Measurements from ENCODE around the gene EVA1C. TPM values are rescaled to one million over a fixed set of nuclear protein-coding genes. Genes with fewer than 3 reads are reported as not detected.

EVA1C gene
- total RNA-seq, 6 donors from 2014 or later, result 40.2 to 75.6 (median 55.7) TPM

GRCh38 chr21:32418146-32418545, 5.6 kb downstream of the EVA1C start:
- no peak overlapping the region for H3K27ac ChIP-seq
- H3K4me1 ChIP-seq, result peaks cover 12 to 34% (median 23%) of the 10 kb centered on the region in 4 donors
- no peaks in the 10 kb centered on the region for H3K27me3 ChIP-seq
- no peak overlapping the region for H3K4me3 ChIP-seq
- H3K36me3 ChIP-seq, result peaks cover 0 to 25% (median 0%) of the 10 kb centered on the region in 4 donors
- H3K9me3 ChIP-seq, result no peaks in the 10 kb centered on the region
- WGBS, 2 donors, result 78 to 84% methylated on average over 4 of the region's 4 CpGs
- TF ChIP-seq POLR2A (IDR thresholded peaks at IDR 0.05) (no peak), EP300 (IDR thresholded peaks at IDR 0.05) (no peak), POLR2AphosphoS5 (IDR thresholded peaks at IDR 0.05) (no peak), CTCF (IDR thresholded peaks at IDR 0.05) (no peak)
- ATAC-seq (ENCODE audit: low FRiP score in 2 of 2) (no peak), DNase-seq (no peak)

- Histone ChIP-seq H3K4me3 (no peak overlapping the region), H3K27ac (no peak overlapping the region), H3K9me3 (no peaks in the 10 kb centered on the region), H3K4me1 (peaks cover 0 to 7% (median 3%) of the 10 kb centered on the region in 4 donors), H3K36me3 (peaks cover 0 to 11% (median 0%) of the 10 kb centered on the region in 4 donors), H3K27me3 (no peaks in the 10 kb centered on the region)
- DNase-seq (no peak), ATAC-seq (ENCODE audit: low FRiP score in 2 of 2) (no peak)
- WGBS, 2 donors, result 89 to 98% methylated on average over 2 of the region's 2 CpGs
- no peak for TF ChIP-seq POLR2AphosphoS5 (IDR thresholded peaks at IDR 0.05)
- TF ChIP-seq POLR2A (IDR thresholded peaks at IDR 0.05), result no peak
- no peak for TF ChIP-seq CTCF (IDR thresholded peaks at IDR 0.05)
- TF ChIP-seq EP300 (IDR thresholded peaks at IDR 0.05), result no peak
These were observed 9.6 kb downstream of the EVA1C start for GRCh38 chr21:32422064-32422463.

- TF ChIP-seq CTCF (IDR thresholded peaks at IDR 0.05) (no peak), EP300 (IDR thresholded peaks at IDR 0.05) (no peak)
- no peak overlapping the region for H3K27ac ChIP-seq
- DNase-seq (no peak), ATAC-seq (ENCODE audit: low FRiP score in 2 of 2) (peak in 1 of 2 donors; percentile 45)
- H3K27me3 ChIP-seq, result no peaks in the 10 kb centered on the region
- no peaks in the 10 kb centered on the region for H3K9me3 ChIP-seq
- peaks cover 0 to under 1% (median 0%) of the 10 kb centered on the region in 4 donors for H3K36me3 ChIP-seq
- 84 to 87% methylated on average over 9 of the region's 9 CpGs for WGBS, 2 donors
- H3K4me3 ChIP-seq, result no peak overlapping the region
- peaks cover 0 to 14% (median 6%) of the 10 kb centered on the region in 4 donors for H3K4me1 ChIP-seq
These were observed 11.0 kb downstream of the EVA1C start for GRCh38 chr21:32423320-32424190.

- ATAC-seq (ENCODE audit: low FRiP score in 2 of 2) (no peak), DNase-seq (no peak)
- no peaks in the 10 kb centered on the region for H3K9me3 ChIP-seq
- no peak overlapping the region for H3K4me3 ChIP-seq
- TF ChIP-seq POLR2A (IDR thresholded peaks at IDR 0.05) (no peak), POLR2AphosphoS5 (IDR thresholded peaks at IDR 0.05) (no peak), EP300 (IDR thresholded peaks at IDR 0.05) (no peak), CTCF (IDR thresholded peaks at IDR 0.05) (no peak)
- WGBS, 2 donors, result 61 to 93% methylated on average over 2 of the region's 2 CpGs
- H3K36me3 ChIP-seq, result no peaks in the 10 kb centered on the region
- H3K4me1 ChIP-seq, result peaks cover 0 to 14% (median 6%) of the 10 kb centered on the region in 4 donors
- H3K27me3 ChIP-seq, result no peaks in the 10 kb centered on the region
- H3K27ac ChIP-seq, result no peak overlapping the region
These were observed 11.7 kb downstream of the EVA1C start for GRCh38 chr21:32424191-32424535.

GRCh38 chr21:32424674-32425073, 12.2 kb downstream of the EVA1C start:
- no peaks in the 10 kb centered on the region for H3K9me3 ChIP-seq
- WGBS, 2 donors, result 90 to 92% methylated on average over 5 of the region's 5 CpGs

More at GRCh38 chr21:32424674-32425073, 12.2 kb downstream of the EVA1C start:
- no peak overlapping the region for H3K4me3 ChIP-seq
- no peaks in the 10 kb centered on the region for H3K36me3 ChIP-seq
- H3K27ac ChIP-seq, result no peak overlapping the region
- DNase-seq (no peak), ATAC-seq (ENCODE audit: low FRiP score in 2 of 2) (no peak)
- H3K27me3 ChIP-seq, result no peaks in the 10 kb centered on the region
- no peak for TF ChIP-seq EP300 (IDR thresholded peaks at IDR 0.05)
- TF ChIP-seq POLR2AphosphoS5 (IDR thresholded peaks at IDR 0.05), result no peak
- TF ChIP-seq CTCF (IDR thresholded peaks at IDR 0.05), result no peak
- TF ChIP-seq POLR2A (IDR thresholded peaks at IDR 0.05), result no peak
- H3K4me1 ChIP-seq, result peaks cover 0 to 14% (median 6%) of the 10 kb centered on the region in 4 donors

All from upper lobe of left lung (tissue), 6 donors.